ENCODE results near the gene PPP1R7.

PPP1R7 gene

DNA sequence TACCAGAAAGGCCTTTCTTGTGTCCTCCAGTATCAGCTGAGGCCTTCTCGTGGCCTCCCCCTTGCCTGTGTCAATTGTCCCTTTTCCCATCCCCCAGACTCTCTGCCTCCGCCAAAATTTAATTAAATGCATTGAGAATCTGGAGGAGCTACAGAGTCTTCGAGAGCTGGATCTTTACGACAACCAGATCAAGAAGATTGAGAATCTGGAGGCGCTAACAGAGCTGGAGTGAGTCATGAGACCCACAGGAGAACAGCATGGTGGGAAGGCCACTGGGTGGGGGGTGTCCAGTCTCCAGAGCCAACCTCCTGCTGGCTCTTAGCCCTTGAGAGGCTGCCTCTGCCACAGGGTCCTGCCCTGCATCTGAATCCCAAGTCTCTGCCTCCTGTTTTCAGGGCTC is 8.8 kb downstream of the PPP1R7 start:
- DNase-seq (ENCODE audit: insufficient read length, low spot score) (no peak), FAIRE-seq (no peak)

DNA sequence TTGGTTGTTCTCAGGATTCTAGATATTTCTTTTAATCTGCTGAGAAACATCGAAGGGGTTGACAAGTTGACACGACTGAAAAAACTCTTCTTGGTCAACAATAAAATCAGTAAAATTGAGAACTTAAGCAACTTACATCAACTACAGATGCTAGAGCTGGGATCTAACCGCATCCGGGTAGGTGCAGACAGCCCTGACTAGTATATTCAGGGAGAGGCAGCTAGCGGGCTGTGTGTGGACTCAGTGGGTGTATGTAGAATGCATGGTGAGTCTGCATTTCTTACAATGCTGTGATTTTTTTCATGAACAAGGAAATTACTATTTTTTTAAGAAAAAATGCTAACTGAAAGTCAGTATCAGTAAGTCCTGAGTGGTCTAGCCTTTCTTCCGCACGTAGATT is 10.1 kb downstream of the PPP1R7 start:
- FAIRE-seq: no peak

DNA sequence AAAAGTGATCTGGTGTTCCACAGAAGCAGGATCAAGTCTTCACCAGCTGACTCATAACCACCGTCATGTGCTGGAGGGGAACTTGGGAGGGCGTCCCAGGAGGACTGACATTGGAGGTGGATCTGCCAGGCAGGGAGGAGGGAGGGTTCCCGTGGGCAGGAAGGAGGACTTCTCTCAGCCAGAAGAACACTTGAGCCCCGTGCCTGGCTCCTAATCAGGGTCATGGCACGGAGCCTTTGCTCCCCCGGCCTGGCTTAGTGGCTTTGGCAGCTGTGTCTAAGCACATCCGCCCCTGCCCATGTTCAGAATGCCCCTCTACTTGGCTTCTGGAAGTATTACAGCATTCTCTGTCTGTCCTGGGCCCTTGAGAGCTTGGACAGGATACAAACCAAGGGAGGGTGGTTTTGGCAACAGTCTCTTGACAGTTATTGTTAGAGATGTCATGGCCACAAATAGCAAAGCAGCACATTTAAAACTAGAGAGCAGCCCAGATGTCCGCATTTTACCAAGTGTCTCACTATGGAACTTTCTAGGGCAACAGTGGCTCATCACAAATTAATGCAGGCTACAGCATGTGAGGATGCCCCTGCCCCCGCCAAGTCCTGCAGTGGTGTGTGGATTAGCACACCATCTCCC is 11.5 kb downstream of the PPP1R7 start:
- FAIRE-seq: no peak

More for the DNA sequence above, 10.1 kb downstream of the PPP1R7 start:
- DNase-seq (ENCODE audit: insufficient read length, low spot score): no peak

DNA sequence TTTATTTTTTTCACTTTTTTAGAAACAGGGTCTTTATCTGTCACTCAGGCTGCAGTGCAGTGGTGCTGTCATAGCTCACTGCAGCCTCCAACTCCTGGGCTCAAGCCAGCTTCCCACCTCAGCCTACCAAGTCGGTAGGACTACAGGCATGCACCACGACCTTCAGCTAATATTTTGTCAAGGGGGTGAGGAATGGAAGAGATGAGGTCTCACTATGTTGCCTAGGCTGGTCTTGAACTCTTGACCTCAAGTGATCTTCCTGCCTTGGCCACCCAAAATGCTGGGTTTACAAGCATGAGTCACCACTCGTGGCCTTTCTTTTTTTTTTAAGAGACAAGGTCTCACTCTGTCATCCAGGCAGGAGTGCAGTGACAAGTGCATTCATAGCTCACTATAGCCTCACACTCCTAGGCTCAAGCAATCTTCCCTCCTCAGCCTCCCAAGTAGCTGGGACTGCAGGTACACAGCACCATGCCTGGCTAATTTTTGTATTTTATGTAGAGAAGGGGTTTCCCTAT is 13.4 kb downstream of the PPP1R7 start:
- no peak for DNase-seq (ENCODE audit: insufficient read length, low spot score)
- no peak for FAIRE-seq

More for the DNA sequence above, 11.5 kb downstream of the PPP1R7 start:
- no peak for DNase-seq (ENCODE audit: insufficient read length, low spot score)

DNA sequence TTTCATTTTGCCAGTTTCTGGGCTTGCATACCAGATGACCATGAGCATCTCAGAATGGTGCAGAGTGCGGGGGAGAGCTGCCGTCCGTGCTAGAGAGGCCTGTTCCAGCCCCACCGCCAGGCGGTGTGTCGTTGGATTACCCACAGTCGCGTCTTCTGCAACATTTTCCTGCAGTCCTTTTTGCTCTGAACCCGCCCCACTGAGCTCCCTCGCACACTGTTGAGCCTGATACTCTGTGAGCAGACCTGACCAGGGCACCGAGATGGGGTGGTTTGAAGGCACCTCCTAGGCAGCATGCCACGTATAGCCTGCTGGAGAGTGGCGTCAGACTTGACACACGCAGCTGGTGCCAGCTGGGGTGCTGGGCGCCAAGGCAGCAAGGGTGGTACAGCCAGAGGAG is 18.1 kb downstream of the PPP1R7 start:
- DNase-seq (ENCODE audit: insufficient read length, low spot score) (no peak), FAIRE-seq (no peak)

DNA sequence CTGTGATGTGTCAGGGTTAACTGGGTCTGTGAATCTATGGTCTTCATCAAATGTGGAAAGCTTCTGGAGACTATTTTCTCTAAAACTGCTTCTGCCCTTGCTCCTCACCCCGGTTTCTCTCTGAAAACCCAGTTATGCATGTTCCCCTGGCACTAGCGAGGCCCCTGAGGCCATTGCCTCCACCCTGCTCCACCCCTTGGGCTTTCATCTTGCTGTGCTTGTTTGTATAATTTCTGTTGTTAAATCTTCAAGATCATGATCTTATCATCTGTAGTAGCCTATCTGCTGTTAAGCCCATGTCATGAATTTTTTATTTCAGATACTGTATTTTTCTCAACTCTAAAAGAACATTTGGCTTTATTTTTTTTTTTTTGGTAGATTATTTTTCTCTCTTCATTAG is 23.3 kb downstream of the PPP1R7 start:
- no peak for DNase-seq (ENCODE audit: insufficient read length, low spot score)
- FAIRE-seq: no peak

DNA sequence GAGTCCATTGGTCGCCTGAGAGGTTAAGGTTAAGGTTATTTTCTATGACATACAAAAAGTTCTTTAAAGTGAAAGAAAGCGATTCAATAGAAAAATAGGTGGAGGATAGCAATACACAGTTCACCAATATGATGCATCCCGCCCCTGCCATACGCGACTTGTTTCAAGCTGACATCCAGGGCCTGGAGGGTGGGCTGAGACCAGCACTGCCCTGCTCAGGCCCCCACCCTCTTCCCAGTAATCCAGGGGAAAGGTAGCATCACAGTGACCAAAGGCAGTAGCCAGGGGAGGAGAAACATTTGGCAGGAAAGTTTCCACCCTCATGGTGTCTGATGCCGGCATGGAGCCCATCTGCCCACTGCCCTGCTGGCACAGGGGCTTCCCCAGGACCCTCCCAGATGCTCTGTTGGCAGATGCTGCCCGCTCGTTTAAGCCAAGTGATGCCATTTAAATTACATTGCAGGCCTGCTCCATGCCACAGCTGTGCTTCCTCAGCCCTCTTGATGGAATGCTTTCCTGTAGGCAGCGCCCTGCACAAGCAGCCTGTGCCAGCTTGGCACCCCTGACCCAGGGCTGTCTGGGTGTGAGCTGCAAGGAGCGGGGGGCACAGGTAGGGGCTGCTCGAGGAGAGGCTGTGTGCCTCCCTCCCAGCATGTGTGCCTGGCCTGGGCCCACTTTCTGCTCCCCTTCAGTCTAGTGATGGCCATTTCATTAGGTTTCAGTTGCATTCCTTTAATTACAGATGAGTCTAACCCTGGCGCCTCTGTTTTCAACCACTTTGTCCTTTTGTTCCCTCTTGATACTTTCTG is 27.5 kb downstream of the PPP1R7 start:
- DNase-seq (ENCODE audit: insufficient read length, low spot score): no peak
- FAIRE-seq: no peak

DNA sequence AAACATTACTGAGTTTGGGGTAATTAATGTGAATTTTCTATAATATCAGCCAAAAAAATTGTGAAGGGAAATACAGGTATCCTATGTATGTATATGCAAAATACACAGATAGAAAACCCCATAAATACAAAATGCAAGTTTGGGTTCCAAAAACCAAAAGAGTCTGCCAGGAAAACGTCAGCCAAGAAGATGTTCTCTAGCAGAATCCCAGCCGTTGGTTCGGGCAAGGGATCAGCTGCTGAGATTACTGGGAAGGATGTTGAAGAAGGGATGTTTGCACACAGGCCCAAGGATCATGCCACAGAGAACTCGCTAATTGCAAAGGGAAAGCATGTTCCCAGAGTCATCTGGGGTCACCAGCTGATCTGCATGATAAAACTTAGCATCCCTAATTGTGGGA is 28.7 kb downstream of the PPP1R7 start:
- FAIRE-seq (no peak), DNase-seq (ENCODE audit: insufficient read length, low spot score) (no peak)

DNA sequence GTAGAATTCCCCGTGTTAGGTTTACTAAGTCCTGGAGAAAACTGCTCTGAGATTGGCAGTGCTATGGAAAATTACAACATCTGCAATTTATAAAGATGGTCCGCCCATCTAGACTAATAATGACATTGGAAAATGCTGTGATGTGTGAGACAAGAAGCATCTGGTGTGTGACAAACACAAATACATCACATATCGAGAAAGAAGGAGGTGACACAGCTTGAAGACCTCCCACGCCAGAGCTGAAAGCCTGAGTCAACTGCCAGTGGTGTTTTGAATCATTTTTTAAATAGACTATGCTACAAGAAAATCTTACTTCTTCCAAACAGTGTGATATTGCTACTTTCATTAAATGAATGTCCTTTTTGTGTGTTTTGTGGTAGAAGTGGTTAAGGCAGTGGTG is 29.6 kb downstream of the PPP1R7 start:
- DNase-seq (ENCODE audit: insufficient read length, low spot score) (no peak), FAIRE-seq (no peak)

DNA sequence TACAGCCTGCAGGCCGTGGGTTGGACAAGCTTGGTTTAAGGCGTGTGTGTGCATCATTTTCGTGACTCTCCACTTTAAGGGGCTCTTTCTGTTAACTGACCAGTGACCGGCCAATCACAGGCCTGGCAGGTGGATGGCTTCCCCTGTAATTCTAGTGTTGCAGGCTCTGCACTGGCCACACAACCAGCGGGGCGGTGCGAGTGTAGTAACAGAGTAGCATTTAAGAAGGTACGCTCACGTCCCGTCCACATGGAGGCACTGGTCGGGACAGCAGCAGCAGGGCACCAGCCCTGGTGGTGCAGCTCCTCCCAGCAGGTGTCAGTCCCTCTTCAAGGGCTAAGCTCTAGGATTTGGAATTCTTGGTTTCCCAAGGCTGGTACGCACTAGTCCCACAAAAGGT is 30.2 kb downstream of the PPP1R7 start:
- FAIRE-seq (no peak), DNase-seq (ENCODE audit: insufficient read length, low spot score) (no peak)

DNA sequence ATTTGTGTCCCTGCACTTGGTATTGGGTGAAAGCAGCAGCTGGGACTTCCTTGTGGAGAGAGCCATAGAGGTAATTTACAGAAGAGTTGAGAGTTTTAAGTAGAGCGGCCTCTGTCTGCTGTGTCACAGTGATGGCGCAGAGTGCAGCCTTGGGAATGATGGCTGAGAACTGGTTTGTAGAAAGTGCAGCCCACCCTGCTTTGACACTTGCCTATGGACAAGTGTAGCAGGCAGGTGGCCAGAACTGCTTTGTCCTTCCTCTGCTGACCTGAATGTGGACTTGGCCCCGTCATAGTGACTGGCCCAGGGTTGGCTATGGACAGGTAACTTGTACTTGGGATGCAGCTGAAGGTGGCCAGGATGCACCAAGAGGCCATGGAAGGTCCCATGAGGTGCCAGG is 31.9 kb downstream of the PPP1R7 start:
- DNase-seq (ENCODE audit: insufficient read length, low spot score) (no peak), FAIRE-seq (no peak)

DNA sequence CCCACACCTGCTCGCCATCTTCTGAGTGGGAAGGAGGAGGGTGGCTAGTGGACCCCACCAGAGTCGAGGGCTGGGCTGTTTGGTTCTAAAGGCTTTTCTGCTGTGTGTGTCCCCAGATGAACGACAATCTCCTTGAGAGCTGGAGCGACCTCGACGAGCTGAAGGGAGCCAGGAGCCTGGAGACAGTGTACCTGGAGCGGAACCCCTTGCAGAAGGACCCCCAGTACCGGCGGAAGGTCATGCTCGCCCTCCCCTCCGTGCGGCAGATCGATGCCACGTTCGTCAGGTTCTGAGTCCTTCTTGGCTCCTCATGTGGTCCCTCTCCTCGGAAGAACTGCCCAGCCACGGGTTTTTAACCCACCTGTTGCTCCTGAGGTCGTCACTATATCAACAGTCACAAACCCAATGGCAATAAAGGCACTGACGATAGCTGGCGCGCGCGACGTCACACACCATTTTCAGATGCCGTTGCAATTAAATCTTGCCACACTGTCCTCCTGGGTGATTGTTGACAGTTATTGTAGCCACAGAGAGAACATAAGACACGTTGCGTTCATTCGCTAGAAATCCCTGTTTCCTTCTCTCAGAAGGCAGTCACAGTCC is 32.4 kb downstream of the PPP1R7 start:
- FAIRE-seq (no peak), DNase-seq (ENCODE audit: insufficient read length, low spot score) (no peak)

DNA sequence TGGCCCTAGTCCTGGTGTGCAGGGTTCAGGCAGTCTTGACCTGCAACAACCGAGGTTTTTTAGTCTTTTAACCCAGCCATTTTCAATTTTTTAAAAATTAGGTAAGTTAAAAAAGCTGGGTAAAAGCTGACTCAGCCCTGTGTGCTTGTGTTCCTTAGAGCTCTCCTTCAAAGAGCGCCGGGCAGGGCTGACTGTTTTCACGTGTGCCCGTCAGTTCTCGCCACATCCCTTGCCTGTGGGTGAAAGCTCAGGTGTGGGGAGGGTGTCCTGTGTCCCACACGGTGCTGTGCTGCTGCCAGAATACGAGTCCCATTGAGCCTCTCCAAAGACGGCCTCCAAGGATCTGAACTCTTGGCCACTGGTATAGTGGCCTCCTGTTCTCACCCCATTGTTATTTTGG is 33.0 kb downstream of the PPP1R7 start:
- FAIRE-seq (no peak), DNase-seq (ENCODE audit: insufficient read length, low spot score) (no peak)

DNA sequence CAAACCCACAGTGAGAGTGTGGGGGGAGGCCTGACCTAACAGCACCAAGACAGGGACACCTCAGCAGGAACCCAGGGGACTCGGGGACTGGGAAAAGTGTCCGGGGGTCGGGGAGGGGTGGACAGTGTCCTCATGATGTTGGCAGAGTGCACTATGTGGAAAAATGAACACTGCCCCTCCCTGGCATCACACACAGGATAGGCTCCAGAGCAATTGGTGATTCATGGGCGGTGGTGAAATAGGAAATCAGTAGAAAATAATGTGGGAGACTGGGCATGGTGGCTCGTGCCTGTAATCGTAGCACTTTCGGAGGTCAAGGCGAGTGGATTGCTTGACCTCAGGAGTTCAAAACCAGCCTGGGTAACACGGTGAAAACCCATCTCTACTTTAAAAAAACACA is 34.6 kb downstream of the PPP1R7 start:
- FAIRE-seq (no peak), DNase-seq (ENCODE audit: insufficient read length, low spot score) (no peak)

DNA sequence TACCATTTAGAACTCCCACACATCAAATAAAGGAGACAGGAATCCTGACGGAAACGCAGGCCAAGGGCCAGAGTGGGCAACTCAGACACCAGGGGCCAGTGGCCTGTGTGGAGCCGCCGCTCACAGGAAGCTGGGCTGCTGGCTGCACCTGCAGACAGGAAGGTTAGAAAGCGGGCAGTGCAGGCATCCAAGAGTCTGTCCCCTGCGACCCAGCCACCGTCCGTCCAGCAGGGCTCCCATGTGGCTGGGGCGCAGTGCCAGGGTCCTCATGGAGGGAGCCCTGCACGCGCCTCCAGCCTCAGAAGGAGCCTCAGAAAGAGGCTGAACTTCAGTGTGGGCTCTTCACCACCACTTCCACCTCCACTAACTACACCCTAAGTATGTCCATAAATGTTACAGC is 35.7 kb downstream of the PPP1R7 start:
- FAIRE-seq: no peak
- DNase-seq (ENCODE audit: insufficient read length, low spot score): no peak

DNA sequence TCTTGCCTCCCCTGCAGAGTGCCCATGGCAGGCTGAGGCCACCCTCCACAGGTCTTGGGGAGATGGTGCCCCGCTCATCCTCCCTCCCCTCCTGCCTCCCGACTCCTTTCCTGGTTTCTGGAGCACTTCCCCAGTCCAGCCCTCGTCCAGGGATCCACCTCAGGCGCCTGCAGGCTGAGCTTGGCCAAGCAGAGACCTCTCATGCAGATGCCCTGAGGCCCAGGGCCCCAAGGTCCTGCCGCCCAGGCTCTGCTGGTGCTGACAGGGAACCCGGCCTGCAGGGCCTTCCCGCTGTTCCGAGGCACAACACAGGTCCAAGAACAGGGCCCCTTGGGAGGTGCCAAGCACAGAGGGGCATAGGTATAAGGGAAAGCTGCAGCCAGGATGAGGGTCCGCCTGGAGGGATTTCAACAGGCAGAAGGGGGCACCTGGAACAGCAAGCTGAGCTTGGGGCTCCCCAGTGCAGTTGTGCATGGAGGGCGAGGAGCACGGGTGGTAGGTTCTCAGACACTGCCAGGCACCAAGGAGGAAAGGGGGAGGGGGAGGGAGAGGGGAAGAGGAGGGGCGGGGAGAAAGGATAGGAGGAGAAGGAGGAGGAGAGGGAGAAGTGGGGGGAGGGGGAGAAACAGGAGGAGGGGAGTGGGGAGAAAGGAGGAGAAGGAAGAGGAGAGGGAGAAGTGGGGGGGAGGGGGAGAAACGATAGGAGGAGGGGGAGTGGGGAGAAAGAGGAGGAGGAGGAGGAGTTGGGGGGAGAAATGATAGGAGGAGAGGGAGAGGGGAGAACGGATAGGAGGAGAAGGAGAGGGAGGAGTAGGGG is 37.0 kb downstream of the PPP1R7 start:
- no peak for DNase-seq (ENCODE audit: insufficient read length, low spot score)
- no peak for FAIRE-seq

DNA sequence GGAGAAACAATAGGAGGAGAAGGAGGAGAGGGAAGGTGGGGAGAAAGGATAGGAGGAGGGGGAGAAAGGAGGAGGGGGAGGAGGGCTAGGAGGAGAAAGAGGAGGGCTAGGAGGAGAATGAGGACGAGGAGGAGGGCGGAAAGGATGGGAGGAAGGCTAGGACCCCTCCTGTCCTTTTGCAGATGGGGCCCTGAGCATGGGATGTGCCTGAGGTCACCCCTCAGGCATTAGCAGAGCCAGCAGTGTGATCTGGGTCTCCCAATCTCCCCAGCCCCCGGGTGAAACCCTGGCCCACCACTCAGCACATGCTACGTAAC is 37.6 kb downstream of the PPP1R7 start:
- FAIRE-seq: no peak
- DNase-seq (ENCODE audit: insufficient read length, low spot score): no peak

DNA sequence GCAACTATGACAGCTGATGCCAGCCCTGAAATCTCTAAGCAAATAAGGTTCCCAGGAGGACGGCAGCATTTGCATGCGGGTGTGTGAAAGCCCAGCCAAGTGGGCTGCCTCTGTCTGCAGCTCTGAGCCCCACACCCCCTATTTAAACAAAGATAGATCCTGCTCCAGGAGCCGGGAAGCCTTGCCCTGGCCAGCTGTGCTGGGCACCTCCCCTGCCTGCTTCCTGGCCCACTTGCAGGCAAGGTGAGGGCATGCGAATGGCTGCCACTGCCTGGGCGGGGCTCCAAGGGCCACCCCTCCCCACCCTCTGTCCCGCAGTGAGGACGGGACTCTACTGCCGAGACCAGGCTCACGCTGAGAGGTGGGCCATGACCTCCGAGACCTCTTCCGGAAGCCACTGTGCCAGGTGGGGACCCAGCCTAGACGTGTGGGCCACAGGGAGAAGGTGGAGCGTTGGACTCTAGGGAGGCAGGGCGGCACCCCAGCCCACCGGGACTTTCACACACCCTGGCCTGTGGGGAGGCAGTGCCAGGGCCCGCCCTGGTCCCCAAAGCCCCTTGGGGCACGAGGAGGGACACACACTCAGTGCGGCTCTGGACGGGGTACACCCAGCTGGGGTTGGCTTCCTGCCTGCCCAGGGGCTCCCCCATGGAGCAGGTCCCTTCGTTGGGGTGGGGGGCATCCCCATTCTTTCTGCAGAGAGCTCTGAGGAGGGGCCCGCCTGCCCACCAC is 38.3 kb downstream of the PPP1R7 start, which contains the start of gene ANO7:
TSS of gene ANO7 (plus strand) at position 317 of the 732 bp plus-strand sequence. CDS start 1,387 bp downstream, outside the sequence.
- FAIRE-seq (no peak), DNase-seq (ENCODE audit: insufficient read length, low spot score) (no peak)

DNA sequence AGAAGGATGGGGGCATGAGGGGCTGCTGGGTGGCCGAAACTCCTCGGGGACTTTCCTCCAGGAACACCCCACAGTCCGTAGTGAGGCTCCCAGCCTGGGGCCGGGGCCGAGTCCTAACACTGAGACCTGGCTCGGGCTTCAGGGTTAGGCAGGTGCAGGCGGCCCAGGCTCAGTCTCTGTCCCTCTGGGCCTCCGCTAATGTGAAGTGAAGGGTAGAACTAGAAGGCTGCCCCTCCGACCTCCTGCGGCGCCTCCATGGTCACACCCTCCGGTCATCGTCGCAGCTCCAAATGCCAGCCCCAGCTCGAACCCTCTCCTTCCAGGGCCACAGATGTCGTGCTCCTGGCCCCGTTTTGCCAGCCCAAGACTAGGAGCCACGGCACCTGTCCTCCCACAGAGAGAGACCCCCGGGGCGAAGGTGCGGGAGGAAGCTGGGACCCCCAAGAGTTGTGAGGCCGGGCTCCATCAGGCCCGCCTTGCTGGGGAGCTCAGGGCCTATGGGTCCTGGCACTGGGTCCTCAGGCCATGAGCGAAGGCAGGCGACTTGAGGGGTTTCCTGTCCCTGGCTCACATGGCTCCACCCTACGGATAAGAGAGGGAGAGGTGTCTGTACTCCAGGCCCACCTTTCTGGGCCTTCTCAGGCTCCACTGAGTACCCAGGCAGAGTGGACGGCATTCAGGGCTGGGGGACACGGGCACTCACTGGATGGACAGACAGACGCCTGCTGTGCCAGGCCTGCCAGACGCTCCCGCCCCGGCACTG is 39.0 kb downstream of the PPP1R7 start:
- FAIRE-seq (no peak), DNase-seq (ENCODE audit: insufficient read length, low spot score) (no peak)

DNA sequence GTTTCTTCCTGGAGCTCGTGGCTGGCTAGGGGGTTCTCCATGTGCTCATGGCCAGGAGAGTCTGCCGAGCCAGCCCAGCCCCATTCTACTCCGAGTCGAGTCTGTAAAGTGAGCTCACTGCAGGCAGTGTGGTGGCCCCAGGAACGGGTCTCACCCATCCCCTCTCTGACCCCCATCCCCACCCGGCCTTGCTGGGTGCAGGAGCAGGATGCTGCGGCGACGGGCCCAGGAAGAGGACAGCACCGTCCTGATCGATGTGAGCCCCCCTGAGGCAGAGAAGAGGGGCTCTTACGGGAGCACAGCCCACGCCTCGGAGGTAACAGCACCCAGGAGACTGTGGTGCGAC is 39.6 kb downstream of the PPP1R7 start:
- DNase-seq (ENCODE audit: insufficient read length, low spot score) (no peak), FAIRE-seq (no peak)
